ENCODE measurements around the gene GJD4.

- no peak for TF ChIP-seq CTCF (IDR thresholded peaks at IDR 0.05)
- no peak for TF ChIP-seq EZH2 (IDR thresholded peaks at IDR 0.05; ENCODE audit: borderline replicate concordance, insufficient read depth, low read depth, low read length, poor library complexity, severe bottlenecking)
Observed at GRCh38 chr10:35638101-35638500, 33.0 kb downstream of the GJD4 start.
